Activated T-cell treated with anti-CD3 and anti-CD28 coated beads, Interleukin-2, amount 50 U/mL, for 72 hours (primary cell): ENCODE data around the gene AAR2. TPM values are rescaled to one million over a fixed set of nuclear protein-coding genes. Genes with fewer than 3 reads are reported as not detected.

Experiments used
- ATAC-seq, 2 donors: fragments of 150-1000 bp; cut with Tn5 transposase; replicated peaks in 1 of 2; 2 replicates each; pipeline ENCODE4 v1.10.0; 2021; ENCODE audit warnings: moderate library complexity in 2 of 2, mild to moderate bottlenecking in 1 of 2
- DNase-seq, 2 donors: peaks; one replicate each; pipeline ENCODE4 v3.0.0; 2021 to 2022; ENCODE audit warnings: mixed read lengths in 1 of 2
- H3K27ac Mint-ChIP-seq: one replicate; pipeline ENCODE4 v1.8.0; 2022; ENCODE audit warnings: mild to moderate bottlenecking, moderate library complexity, mixed read lengths
- H3K27me3 Mint-ChIP-seq: one replicate; pipeline ENCODE4 v1.8.0; 2022; ENCODE audit warnings: low read depth, mixed read lengths
- H3K36me3 Mint-ChIP-seq, 2 donors: one replicate each; pipeline ENCODE4 v1.8.0; 2022; ENCODE audit warnings: mixed read lengths in 2 of 2, mild to moderate bottlenecking in 1 of 2; ENCODE audit not compliant: insufficient read depth in 2 of 2
- H3K4me1 Mint-ChIP-seq: one replicate; pipeline ENCODE4 v1.8.0; 2022; ENCODE audit warnings: low read depth, mixed read lengths
- H3K4me3 Mint-ChIP-seq, 2 donors: one replicate each; pipeline ENCODE4 v1.8.0; 2022; ENCODE audit warnings: mild to moderate bottlenecking in 2 of 2, mixed read lengths in 2 of 2, moderate library complexity in 2 of 2
- H3K9me3 Mint-ChIP-seq, 2 donors: one replicate each; pipeline ENCODE4 v1.8.0; 2022; ENCODE audit warnings: mixed read lengths in 2 of 2
- total RNA-seq, 2 donors: library from RNA; stranded (reverse); gene quantifications; one replicate each; pipeline ENCODE4 v1.2.3, GENCODE V29; 2022

Gene AAR2, protein sequence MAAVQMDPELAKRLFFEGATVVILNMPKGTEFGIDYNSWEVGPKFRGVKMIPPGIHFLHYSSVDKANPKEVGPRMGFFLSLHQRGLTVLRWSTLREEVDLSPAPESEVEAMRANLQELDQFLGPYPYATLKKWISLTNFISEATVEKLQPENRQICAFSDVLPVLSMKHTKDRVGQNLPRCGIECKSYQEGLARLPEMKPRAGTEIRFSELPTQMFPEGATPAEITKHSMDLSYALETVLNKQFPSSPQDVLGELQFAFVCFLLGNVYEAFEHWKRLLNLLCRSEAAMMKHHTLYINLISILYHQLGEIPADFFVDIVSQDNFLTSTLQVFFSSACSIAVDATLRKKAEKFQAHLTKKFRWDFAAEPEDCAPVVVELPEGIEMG
- total RNA-seq = 10 to 100 TPM; 19.1 to 25.3 TPM

GRCh38 chr20:36235892-36236785, at the start of gene AAR2:
AAR2 (plus strand) TSS chr20:36236478; CDS start chr20:36239869, 3,391 bp downstream.
- Mint-ChIP-seq H3K27me3 (no peaks in the 10 kb centered on the region), H3K36me3 (peaks cover 0 to 1% of the 10 kb centered on the region in 2 donors), H3K27ac (peak within 1 kb of the TSS; percentile 94), H3K4me3 (peak within 1 kb of the TSS; percentile 85), H3K4me1 (peaks cover 27% of the 10 kb centered on the region), H3K9me3 (no peaks in the 10 kb centered on the region)
- ATAC-seq (peak; percentile 97 to 99), DNase-seq (peak; percentile 84 to 85)

- H3K27me3 Mint-ChIP-seq = peaks cover 13% of the 10 kb centered on the region
- ATAC-seq = no peak
Measured at GRCh38 chr20:36193977-36194712, 42.1 kb upstream of the AAR2 start.

DNA sequence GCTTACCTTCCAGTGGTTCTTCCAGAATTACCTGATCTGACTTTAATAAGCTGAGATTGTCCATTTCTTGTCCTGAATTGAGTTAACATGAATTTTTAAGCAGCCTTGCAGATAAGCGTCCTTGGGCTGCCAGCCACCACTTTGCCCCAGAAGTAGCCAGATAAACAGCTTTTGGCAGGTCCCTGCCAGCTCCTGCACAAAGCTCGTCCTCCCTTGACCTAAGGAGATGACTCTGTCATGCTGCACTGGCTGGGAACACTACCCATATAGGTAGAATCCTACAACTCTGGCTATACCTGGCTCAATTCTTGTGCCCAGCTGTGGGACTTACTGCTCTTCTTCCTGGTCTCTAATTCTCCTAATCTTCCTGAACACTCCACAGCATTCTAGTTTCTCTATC, 39.6 kb upstream of the AAR2 start:
- ATAC-seq (no peak), DNase-seq (no peak)
- H3K27me3 Mint-ChIP-seq = peaks cover 13% of the 10 kb centered on the region
- H3K36me3 Mint-ChIP-seq = no peaks in the 10 kb centered on the region
- no peaks in the 10 kb centered on the region for H3K9me3 Mint-ChIP-seq
- no peaks in the 10 kb centered on the region for H3K4me1 Mint-ChIP-seq
- H3K4me3 Mint-ChIP-seq = no peak overlapping the region
- H3K27ac Mint-ChIP-seq = no peak overlapping the region

More at GRCh38 chr20:36193977-36194712, 42.1 kb upstream of the AAR2 start:
- no peaks in the 10 kb centered on the region for H3K9me3 Mint-ChIP-seq
- no peak overlapping the region for H3K27ac Mint-ChIP-seq
- no peak for DNase-seq
- no peaks in the 10 kb centered on the region for H3K4me1 Mint-ChIP-seq
- no peak overlapping the region for H3K4me3 Mint-ChIP-seq
- no peaks in the 10 kb centered on the region for H3K36me3 Mint-ChIP-seq

DNA sequence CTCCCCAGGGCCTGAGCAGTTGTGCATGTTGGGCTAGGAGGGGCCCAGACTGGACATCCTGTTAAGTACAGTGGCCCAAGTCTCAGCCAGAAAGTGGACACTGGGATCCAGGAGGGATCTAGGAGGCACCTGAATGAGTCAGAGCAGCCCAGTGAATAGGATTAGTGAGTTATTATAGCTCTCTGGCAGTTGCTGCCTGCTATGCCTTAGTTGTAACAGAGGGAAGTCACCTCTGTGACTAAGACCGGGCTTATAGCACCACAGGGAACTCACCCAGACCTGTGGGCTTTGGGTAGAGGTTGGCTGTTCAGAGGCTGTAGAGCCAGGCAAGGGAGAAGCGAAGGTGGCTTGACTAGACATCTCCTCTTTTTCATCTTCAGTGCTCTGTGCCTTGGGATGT, 39.0 kb upstream of the AAR2 start:
- no peak for DNase-seq
- no peaks in the 10 kb centered on the region for H3K36me3 Mint-ChIP-seq

GRCh38 chr20:36199345-36200257, 36.7 kb upstream of the AAR2 start:
- Mint-ChIP-seq H3K36me3 (no peaks in the 10 kb centered on the region), H3K9me3 (no peaks in the 10 kb centered on the region), H3K27ac (no peak overlapping the region), H3K4me1 (peaks cover 5% of the 10 kb centered on the region), H3K4me3 (no peak overlapping the region), H3K27me3 (peaks cover 13% of the 10 kb centered on the region)
- ATAC-seq (peak; percentile 69 to 74), DNase-seq (peak; percentile 72 to 78)

More for the DNA sequence above, 39.0 kb upstream of the AAR2 start:
- no peak for ATAC-seq
- Mint-ChIP-seq H3K4me1 (no peaks in the 10 kb centered on the region), H3K27ac (no peak overlapping the region), H3K27me3 (peaks cover 13% of the 10 kb centered on the region), H3K9me3 (no peaks in the 10 kb centered on the region), H3K4me3 (no peak overlapping the region)

DNA sequence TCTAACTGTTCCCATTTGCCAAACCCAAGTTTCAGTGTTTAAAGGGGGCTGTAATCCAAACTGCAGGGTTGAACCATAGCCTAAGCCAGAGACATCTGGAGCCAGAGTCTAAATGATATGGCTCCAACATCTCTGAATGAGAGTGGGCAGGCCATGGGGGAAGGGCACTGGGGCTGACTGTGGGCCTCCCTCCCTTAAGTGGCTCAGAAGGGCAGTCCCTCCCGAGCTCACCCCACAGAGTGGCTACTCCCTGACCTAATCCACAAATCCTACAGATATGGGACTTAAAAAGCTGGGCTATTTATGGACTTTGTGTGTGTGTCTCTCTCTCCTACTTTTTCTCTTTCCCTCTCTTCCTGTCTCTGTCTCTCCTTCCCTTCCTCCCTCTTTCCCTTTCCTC, 35.8 kb upstream of the AAR2 start:
- no peaks in the 10 kb centered on the region for H3K36me3 Mint-ChIP-seq
- no peak overlapping the region for H3K4me3 Mint-ChIP-seq
- no peak for DNase-seq
- no peaks in the 10 kb centered on the region for H3K9me3 Mint-ChIP-seq
- no peak for ATAC-seq
- H3K4me1 Mint-ChIP-seq = peaks cover 5% of the 10 kb centered on the region
- no peak overlapping the region for H3K27ac Mint-ChIP-seq
- peaks cover 13% of the 10 kb centered on the region for H3K27me3 Mint-ChIP-seq

DNA sequence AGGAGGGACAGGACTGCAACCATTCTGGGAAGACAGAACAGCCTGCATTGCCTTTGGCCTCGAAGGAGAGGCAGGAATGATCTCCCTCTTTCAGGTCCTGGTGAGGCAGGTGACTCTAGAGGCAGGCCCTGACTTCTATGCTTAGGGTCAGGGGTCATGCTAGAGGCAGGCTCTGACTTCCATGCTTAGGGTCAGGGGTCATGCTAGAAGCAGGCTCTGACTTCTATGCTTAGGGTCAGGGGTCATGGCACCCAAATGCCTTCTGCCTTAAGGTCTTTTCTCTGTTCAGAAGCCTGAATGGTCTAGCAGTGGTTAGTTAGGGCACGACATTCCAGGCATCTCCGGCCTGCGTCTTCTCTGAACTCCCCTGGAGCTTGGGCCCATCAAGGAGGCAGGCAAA, 35.1 kb upstream of the AAR2 start:
- peaks cover 6% of the 10 kb centered on the region for H3K27me3 Mint-ChIP-seq
- H3K9me3 Mint-ChIP-seq = no peaks in the 10 kb centered on the region
- no peak overlapping the region for H3K27ac Mint-ChIP-seq
- H3K4me3 Mint-ChIP-seq = no peak overlapping the region
- DNase-seq (no peak), ATAC-seq (no peak)
- H3K36me3 Mint-ChIP-seq = no peaks in the 10 kb centered on the region
- H3K4me1 Mint-ChIP-seq = peaks cover 5% of the 10 kb centered on the region

DNA sequence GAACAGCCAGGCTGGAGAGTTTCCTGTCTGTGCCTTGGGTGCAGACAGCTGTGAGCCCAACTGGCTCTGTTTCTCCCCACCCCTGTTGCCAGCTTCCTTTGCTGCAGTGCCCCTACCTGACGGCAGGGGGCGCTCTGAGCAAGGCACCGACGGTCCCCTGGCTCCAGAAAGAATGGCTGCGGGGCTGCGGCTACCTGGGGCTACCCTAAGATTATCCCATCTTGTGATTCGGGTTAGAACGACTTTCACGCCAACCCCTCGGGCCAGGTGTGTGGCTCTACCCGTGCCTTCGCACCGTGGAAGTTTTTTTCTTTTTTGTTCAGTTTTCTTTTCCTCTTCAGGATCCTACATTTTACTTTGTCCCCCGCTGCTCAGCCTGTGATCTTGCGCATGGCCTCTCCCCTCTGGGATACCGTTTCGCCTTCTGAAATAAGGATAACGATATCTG, 33.4 kb upstream of the AAR2 start:
- peak overlapping the region; percentile 60 to 73 for H3K4me3 Mint-ChIP-seq
- DNase-seq = peak; percentile 76 to 85
- peak; percentile 78 to 81 for ATAC-seq
- no peaks in the 10 kb centered on the region for H3K27me3 Mint-ChIP-seq
- no peaks in the 10 kb centered on the region for H3K9me3 Mint-ChIP-seq
- H3K27ac Mint-ChIP-seq = no peak overlapping the region
- H3K36me3 Mint-ChIP-seq = no peaks in the 10 kb centered on the region
- H3K4me1 Mint-ChIP-seq = peaks cover 5% of the 10 kb centered on the region

GRCh38 chr20:36203861-36204260, 32.4 kb upstream of the AAR2 start:
- H3K36me3 Mint-ChIP-seq = no peaks in the 10 kb centered on the region
- DNase-seq (no peak), ATAC-seq (no peak)
- peaks cover 5% of the 10 kb centered on the region for H3K4me1 Mint-ChIP-seq
- H3K27ac Mint-ChIP-seq = no peak overlapping the region
- no peak overlapping the region for H3K4me3 Mint-ChIP-seq
- H3K9me3 Mint-ChIP-seq = no peaks in the 10 kb centered on the region
- no peaks in the 10 kb centered on the region for H3K27me3 Mint-ChIP-seq

DNA sequence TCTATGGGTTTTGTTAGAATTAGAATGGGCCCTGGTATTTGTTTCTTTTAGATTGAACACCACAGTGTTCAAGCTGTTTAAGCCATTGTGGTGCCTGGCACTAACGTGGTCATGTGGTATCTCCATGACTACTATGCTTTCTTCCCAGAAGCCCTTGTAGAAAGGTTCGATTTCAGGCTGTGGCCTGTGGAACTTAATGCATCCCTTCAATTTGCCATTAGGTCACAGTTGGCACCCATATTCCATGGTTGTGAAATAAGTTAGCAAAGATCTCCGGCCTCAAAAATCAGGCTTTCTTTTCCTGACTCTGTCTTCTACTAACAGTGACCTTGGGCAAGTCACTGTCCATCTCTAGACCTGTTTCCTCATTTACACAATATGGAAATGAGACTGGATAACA, 31.3 kb upstream of the AAR2 start:
- no peaks in the 10 kb centered on the region for H3K36me3 Mint-ChIP-seq
- no peak overlapping the region for H3K4me3 Mint-ChIP-seq

DNA sequence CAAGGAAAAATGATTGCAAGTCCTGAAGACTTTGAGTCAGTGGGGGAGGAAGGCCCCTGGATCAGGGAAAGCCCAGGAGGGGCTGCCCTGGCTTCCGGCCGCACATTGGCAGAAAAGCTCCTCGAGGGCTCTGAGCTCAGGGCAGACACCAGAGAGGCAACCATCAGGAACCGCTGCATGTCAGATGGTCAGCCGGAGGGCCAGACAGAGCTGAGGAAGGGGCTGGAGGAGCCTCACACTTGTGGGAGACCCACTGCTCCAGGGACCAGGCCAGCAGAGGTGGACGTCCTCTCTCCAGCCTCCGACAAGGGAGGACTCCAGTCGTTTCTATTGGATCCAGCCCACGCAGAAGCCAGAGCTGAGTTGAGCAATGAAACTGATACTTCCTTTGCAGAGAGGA, 30.2 kb upstream of the AAR2 start:
- DNase-seq (no peak), ATAC-seq (no peak)
- Mint-ChIP-seq H3K9me3 (no peaks in the 10 kb centered on the region), H3K27ac (no peak overlapping the region), H3K27me3 (no peaks in the 10 kb centered on the region), H3K4me1 (peaks cover 5% of the 10 kb centered on the region), H3K4me3 (no peak overlapping the region), H3K36me3 (no peaks in the 10 kb centered on the region)

More for the DNA sequence above, 31.3 kb upstream of the AAR2 start:
- Mint-ChIP-seq H3K27ac (no peak overlapping the region), H3K9me3 (no peaks in the 10 kb centered on the region), H3K27me3 (no peaks in the 10 kb centered on the region), H3K4me1 (peaks cover 5% of the 10 kb centered on the region)
- DNase-seq = no peak
- no peak for ATAC-seq

DNA sequence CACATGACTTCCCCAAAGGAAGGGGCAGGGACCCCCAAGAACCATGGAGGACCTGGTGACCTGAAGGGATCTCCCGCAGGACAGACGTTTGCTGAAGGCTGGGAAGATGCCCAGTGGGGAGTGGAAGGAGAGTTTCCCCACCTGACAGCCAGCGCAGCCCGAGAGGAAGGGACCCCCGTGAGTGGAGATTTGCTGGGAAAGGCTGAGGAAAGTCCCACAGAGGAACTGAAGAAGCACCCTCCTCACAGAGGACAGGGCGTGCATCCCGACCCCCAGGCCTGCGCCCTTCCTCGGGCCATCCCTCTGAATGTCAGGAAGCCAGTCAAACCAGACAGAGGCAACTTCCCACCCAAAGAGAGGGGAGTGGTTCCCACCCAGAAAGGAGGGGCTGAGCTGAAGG, 29.6 kb upstream of the AAR2 start:
- no peaks in the 10 kb centered on the region for H3K9me3 Mint-ChIP-seq
- no peaks in the 10 kb centered on the region for H3K36me3 Mint-ChIP-seq
- H3K4me1 Mint-ChIP-seq = peaks cover 5% of the 10 kb centered on the region

More for the DNA sequence above, 29.6 kb upstream of the AAR2 start:
- no peak overlapping the region for H3K4me3 Mint-ChIP-seq
- DNase-seq (no peak), ATAC-seq (no peak)
- no peaks in the 10 kb centered on the region for H3K27me3 Mint-ChIP-seq
- no peak overlapping the region for H3K27ac Mint-ChIP-seq
